Posterior cingulate gyrus (tissue), 11 donors: Measurements from ENCODE around the gene ASB9.

Source experiments
- DNase-seq, 10 donors: peaks; one replicate each; pipeline versions ENCODE4 v3.0.0 to v3.0.0-alpha.2; 2020 to 2021; ENCODE audit warnings: mixed read lengths in 3 of 10
- intact Hi-C: fragments of 100-400 bp; cut with DNase I; formaldehyde crosslinking; loops from one replicate; pipeline ENCODE4 v1.15.1; 2023

Gene ASB9

DNA sequence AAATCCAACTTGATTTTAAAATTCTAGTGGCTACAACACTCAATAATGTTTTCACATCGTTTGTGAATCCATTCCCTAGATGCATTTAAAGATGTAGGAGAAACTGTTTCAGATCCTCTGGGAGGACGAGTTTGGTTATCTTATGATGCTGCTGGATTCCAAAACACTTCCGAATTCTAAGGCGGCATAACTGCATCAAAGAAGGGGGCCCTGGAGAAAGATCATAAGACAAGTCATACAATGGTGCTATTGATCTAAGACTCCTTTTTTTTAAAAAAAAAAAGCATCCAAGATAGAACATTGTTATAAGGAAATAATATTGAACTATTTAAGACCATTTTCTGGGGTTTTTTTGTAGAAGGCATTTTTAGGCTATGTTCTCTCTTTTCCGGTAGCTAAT is 25.5 kb downstream of the ASB9 start:
- no peak for DNase-seq
- intact Hi-C loops = no loop called here

DNA sequence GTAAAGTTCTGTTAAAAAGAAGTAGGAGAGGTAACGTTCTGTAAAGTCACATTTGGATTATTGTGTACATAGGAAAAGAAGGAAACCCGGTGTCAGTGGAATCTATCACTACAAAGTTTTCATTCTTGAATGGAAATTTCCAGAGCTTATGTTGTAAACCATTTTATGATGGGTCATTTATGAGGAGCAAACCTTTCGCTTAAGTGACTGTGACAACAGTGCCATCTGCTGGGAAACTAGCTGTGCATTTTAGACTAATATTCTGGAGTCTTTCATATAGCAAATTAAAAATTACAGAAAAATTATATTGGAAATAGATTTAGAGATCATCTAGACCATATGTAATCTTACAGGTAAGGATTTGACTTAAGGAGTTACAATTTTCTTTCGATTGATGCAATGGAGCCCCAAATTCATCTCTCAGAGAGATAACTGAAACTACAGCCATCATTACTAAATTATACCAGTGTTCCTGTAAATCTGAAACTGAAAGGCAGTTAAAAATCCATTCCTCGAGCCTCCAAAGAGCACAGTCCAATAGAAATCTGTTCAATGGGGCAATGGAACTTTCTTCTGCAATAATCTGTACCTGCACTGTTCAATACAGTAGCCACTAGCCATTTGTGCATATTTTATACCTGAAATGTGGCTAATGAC is 26.9 kb downstream of the ASB9 start:
- peak in 4 of 10 donors; percentile 15 to 26 (median 20) for DNase-seq
- intact Hi-C loops = loop anchor here (2.0 kb wide), 1 partner anchor 1204 kb away; no protein-coding TSS in a partner anchor

DNA sequence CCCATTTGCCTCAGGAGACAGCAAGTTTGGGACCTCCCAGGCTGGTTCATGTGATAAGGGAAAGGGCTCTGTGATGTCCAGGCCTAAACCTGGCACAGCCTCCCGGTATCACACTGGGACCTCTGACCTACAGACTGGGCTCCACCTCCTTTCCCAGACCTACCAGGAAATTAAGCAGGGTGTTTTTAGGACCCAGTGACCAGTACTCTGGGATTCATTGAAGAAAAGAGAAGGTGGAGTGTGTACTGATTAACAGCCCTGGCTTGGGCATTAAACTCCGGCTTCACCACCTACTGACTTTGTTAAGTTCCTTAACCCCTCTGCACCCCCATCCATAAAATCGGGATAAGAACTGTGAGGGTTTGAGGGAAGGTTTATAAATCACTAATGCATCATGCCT is 28.6 kb downstream of the ASB9 start:
- intact Hi-C loops = no loop called here
- DNase-seq = no peak

GRCh38 chrX:15240414-15240813 is 29.5 kb downstream of the ASB9 start:
- intact Hi-C loops = no loop called here

DNA sequence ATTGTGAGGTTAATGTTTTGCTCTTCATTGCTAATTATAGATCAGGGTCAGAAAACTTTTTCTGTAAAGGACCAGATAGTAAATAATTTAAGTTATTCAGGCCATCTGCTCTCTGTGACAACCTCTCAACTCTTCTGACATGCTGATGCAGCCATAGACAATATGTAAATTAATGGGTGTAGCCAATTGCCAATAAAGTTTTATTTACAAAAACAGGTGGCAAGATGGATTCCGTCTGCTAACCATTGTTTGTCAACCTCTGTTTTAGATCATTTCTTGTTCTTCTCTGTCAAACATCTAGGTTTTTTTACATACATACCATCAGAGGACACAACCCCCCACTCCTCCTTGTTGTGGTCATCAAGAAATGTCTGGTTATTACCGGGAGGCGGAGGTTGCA is 33.7 kb downstream of the ASB9 start:
- intact Hi-C loops = no loop called here
- no peak for DNase-seq

More at GRCh38 chrX:15240414-15240813, 29.5 kb downstream of the ASB9 start:
- no peak for DNase-seq

DNA sequence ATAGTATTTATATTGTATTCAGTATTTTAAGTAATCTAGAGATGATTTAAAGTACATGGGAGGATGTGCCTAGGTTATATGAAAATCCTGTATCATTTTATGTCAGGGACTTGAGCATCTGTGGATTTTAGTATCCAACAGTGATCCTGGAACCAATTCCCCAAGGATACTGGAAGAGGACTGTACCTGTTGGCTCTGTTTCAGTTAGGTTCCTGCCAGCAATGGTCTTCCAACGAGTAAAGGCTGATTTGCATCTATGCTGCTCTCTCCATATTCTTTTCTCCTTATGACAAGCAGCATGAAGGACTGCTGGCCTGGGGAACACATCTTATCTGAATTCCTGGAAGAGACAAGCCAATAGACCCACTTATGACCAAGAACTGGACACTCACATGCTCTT is 34.9 kb downstream of the ASB9 start:
- no peak for DNase-seq
- intact Hi-C loops = no loop called here

DNA sequence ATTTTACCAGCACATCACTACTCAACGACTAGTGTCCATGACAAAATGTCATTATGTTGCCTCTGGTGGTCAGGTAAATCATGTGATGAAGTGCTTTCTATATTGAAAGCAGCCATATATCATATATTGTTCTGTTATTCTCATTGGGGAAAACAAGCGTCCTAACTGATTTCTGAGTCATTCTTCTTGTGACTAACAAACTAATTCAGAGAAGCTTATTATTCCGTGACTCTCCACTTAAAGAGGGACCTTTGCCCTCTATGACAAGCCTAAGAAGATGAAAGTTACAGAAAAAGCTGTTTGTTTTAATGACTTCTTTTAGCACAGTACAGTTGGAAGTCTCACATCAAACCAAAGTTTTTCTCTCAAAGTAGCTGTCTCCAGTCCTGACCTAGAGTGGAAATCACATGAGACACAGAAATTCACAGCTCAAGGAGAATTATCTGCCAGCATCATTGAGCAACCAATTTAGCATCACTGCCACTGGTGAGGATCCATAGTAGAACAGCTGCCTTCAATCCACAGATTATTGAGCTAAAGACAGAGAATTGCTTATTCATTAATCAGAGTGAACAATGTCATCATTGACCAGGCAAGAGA is 36.4 kb downstream of the ASB9 start:
- no peak for DNase-seq
- intact Hi-C loops = no loop called here

DNA sequence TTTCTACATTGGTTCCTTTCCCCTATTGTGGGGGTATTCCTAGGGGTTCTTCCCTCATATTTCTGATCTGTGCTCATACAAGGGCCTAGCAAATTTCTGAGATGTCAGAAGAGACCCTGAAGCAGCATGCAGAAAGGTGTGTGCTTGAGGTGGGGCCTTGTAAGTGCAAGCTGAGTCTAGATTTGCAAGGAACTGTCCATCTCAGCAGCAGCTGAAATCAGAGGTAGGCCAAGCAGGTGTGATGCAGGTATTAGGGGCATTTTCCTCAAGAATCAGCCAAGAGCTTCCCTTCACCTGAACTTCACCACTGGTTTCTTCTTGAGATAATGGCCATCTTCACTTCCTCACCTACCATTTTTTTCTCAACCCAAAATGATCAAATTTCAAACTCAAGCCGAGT is 45.1 kb downstream of the ASB9 start:
- DNase-seq = no peak
- intact Hi-C loops = no loop called here

GRCh38 chrX:15221321-15221720 is 48.6 kb downstream of the ASB9 start:
- intact Hi-C loops = no loop called here
- DNase-seq = no peak

DNA sequence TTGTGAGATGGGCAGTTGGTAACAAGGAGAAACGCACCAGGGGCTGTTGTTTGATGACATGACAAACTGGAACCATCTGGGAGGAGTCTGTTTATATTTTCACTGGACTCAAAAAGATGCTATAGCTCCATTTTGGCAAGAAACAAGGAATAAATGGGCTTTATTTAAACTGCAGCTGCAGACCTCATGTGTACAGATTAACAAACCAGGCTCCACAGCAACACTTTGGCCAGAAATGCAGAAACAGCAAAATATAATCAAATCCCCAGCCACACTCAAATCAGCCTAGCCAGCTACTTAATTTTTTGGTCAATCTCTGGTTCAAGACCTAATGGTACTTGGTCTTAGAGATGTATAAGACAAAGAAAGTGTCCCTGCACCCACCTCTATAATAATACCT is 52.7 kb downstream of the ASB9 start:
- no peak for DNase-seq
- intact Hi-C loops = no loop called here

DNA sequence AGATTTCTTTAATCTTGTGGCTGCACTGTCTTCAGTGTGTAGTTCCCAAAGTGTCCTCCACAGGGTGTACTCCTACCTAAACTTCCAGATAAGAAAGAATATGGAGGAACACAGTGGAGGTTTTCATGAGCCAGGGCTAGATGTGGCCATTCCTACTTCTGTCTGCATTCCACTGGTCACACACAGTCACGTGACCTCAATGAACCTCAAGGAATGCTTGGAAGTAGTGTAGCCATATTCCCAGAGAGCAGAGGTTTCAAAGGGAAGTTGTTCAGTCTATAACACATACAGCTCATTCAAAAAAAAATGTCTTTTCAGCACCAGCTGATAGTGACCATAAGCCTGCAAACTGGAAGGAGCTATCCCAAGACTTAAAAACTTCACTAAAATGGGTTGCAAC is 53.6 kb downstream of the ASB9 start:
- no peak for DNase-seq
- intact Hi-C loops = no loop called here

GRCh38 chrX:15215366-15215765 is 54.5 kb downstream of the ASB9 start:
- intact Hi-C loops = no loop called here
- no peak for DNase-seq

GRCh38 chrX:15214588-15214987 is 55.3 kb downstream of the ASB9 start:
- DNase-seq = no peak
- intact Hi-C loops = no loop called here

DNA sequence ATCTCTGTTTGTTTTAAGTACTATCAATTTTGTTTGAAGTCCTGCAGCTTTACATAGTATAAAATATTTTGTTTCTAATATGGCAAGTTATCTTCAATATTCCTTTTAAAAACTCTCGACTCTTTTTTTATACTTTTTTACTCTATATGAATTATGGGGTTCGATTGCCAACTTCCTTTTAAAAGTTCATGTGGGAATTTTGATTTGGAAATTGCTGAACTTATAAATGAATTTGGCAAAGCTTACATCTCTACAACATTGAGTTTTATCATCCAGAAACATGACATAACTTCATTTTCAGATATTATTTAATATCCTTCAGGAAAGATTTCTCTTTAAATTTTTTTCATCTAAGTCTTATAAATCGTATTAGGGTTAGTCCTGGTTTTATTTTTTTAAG is 60.8 kb downstream of the ASB9 start:
- intact Hi-C loops = no loop called here

GRCh38 chrX:15207994-15208393 is 61.9 kb downstream of the ASB9 start:
- intact Hi-C loops = no loop called here
- no peak for DNase-seq

More for the DNA sequence above, 60.8 kb downstream of the ASB9 start:
- DNase-seq = no peak

DNA sequence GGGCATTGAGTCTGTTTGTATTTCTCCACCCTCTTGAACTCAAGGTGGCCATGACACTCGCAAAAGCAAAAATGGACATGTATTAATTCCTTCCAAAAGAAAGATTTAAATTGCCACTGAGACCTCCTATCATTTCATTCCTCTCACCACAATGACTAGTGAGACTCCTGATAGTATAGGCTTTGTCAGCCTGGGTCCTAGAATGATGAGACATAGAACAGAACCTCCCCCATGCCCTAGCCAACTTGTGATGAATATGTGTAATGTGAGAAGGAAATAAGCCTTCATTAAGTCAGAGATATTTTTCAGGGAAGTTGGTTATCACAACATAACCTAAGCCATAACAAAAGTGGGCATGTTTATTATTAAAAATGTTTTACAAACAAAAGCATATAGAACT is 62.5 kb downstream of the ASB9 start:
- intact Hi-C loops = no loop called here
- DNase-seq = no peak

DNA sequence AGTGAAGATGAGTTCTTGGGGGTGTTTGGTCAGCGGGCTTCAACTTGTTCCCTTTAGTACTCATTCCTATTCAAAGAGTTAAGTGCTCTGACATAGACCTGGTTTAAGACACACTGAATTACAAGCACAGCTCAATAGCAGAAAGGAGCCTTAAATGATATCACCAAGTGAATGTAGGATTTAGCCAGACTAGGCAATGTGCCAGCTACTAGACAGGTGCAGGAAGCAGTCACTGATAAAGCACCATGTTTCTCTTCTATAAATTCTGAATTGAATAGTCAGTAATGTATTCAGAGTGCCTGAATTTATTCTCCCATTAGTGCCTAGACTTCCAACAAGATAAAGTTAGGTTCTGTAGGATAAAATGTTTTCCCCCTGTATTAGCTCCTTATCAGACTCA is 63.6 kb downstream of the ASB9 start:
- intact Hi-C loops = no loop called here
- DNase-seq = no peak

DNA sequence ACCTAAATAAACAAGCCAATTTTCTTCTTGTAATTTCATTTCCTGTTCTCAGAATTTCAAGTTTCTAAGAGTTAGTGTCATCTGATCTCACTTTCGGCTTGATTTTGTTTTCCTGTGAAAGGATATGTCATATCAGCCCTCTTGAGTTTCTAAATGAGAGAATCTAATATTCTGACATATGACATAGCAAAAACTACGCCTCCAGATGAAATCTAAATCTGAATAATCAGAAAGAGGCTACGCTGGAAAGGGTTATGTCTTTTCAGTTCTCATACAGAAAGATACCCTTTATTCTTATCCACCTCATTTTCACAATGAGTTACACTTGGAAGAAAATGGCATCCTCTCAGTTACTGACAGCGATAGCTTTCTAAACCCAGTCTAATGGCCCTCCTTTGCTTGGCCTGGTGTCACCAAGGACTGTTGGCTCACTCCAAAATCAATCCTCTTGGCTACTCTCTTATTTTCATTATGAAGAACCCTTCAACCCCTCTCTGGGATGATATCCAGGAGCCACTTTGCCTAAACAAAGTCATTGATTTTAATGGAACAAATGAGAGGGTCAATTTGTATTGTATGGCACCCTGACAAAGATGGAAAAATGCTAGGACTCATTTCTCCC is 65.6 kb downstream of the ASB9 start:
- DNase-seq = no peak
- intact Hi-C loops = no loop called here

- intact Hi-C loops = no loop called here
- DNase-seq = no peak
Measured at GRCh38 chrX:15203694-15204093, 66.2 kb downstream of the ASB9 start.

- intact Hi-C loops = no loop called here
- no peak for DNase-seq
Measured at GRCh38 chrX:15202454-15203177, 67.3 kb downstream of the ASB9 start.

DNA sequence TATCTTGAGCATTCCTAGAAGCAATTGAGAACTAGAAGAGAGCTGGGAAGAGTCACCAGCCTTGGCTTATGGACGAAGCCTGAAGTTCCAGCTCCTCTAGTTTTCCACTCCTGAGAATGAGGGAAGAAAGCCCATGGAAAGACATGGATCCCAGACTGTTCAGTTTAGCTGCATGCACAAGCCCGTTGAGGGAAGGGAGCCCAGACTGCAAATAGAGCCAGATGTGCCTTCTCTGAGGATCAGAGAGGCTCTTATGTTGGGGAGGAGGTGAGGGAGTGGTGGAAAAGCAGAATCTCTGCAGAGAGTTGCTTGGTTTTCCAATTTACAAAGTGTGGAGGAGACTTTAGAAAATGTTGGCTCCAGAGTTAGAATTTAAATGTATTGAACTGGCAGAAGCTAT is 69.0 kb downstream of the ASB9 start:
- no peak for DNase-seq
- intact Hi-C loops = no loop called here
